ENCODE data around the gene SEC31B. TPM values are rescaled to one million over a fixed set of nuclear protein-coding genes. Genes with fewer than 3 reads are reported as not detected.

The SEC31B gene
- total RNA-seq, 2 experiments from 2014 or later: 58.3 to 59.3 TPM

GRCh38 chr10:100508266-100508665 is 11.4 kb downstream of the SEC31B start:
- CTCF ChIA-PET: interaction anchor here (0.8 to 6.5 kb wide), 30 partner anchors 8 to 216 kb away, joined by 3 to 92 read pairs (median 5); partner anchors contain the start of gene SEC31B
- Mint-ChIP-seq H3K27me3 (ENCODE audit: low read depth) (no peaks in the 10 kb centered on the region), H3K4me1 (ENCODE audit: low read depth) (peaks cover 70% of the 10 kb centered on the region), H3K27ac (peak overlapping the region; percentile 89), H3K9me3 (no peaks in the 10 kb centered on the region), H3K4me3 (peak overlapping the region; percentile 50), H3K36me3 (ENCODE audit: low read depth) (peaks cover 50% of the 10 kb centered on the region)
- intact Hi-C loops (cut with micrococcal nuclease): loop anchor here (1.0 to 5.0 kb wide), 9 partner anchors 10 to 661 kb away; partner anchors contain the start of gene BLOC1S2
- no peak for DNase-seq

- H3K36me3 Mint-ChIP-seq (ENCODE audit: low read depth): peaks cover 41% of the 10 kb centered on the region
- H3K27me3 Mint-ChIP-seq (ENCODE audit: low read depth): no peaks in the 10 kb centered on the region
- H3K4me3 Mint-ChIP-seq: peak overlapping the region; percentile 50
- intact Hi-C loops (cut with micrococcal nuclease): loop anchor here (5.0 kb wide), 2 partner anchors 360 to 660 kb away; no protein-coding TSS in a partner anchor
- H3K9me3 Mint-ChIP-seq: no peaks in the 10 kb centered on the region
- H3K27ac Mint-ChIP-seq: peak overlapping the region; percentile 89
- peaks cover 68% of the 10 kb centered on the region for H3K4me1 Mint-ChIP-seq (ENCODE audit: low read depth)
- DNase-seq: peak; percentile 41
- CTCF ChIA-PET: interaction anchor here (0.6 to 6.5 kb wide), 10 partner anchors 13 to 215 kb away, joined by 3 to 92 read pairs (median 9); partner anchors contain the start of gene SEC31B
These were observed 12.3 kb downstream of the SEC31B start for GRCh38 chr10:100507357-100507732.

- peak overlapping the region; percentile 51 for H3K4me3 Mint-ChIP-seq
- H3K9me3 Mint-ChIP-seq: no peaks in the 10 kb centered on the region
- H3K27me3 Mint-ChIP-seq (ENCODE audit: low read depth): no peaks in the 10 kb centered on the region
- DNase-seq: peak; percentile 53
- H3K4me1 Mint-ChIP-seq (ENCODE audit: low read depth): peaks cover 62% of the 10 kb centered on the region
- H3K36me3 Mint-ChIP-seq (ENCODE audit: low read depth): peaks cover 42% of the 10 kb centered on the region
- H3K27ac Mint-ChIP-seq: peak overlapping the region; percentile 89
- intact Hi-C loops (cut with micrococcal nuclease): loop anchor here (5.0 kb wide), 2 partner anchors 359 to 659 kb away; no protein-coding TSS in a partner anchor
- CTCF ChIA-PET: interaction anchor here (0.6 to 6.5 kb wide), 10 partner anchors 14 to 215 kb away, joined by 3 to 92 read pairs (median 9); partner anchors contain the start of gene SEC31B
These were observed 12.9 kb downstream of the SEC31B start for GRCh38 chr10:100506596-100507356.

- no peak for DNase-seq
- peaks cover 47% of the 10 kb centered on the region for H3K4me1 Mint-ChIP-seq (ENCODE audit: low read depth)
- H3K36me3 Mint-ChIP-seq (ENCODE audit: low read depth): peaks cover 49% of the 10 kb centered on the region
- intact Hi-C loops (cut with micrococcal nuclease): loop anchor here (5.0 kb wide), 2 partner anchors 358 to 658 kb away; no protein-coding TSS in a partner anchor
- H3K4me3 Mint-ChIP-seq: no peak overlapping the region
- H3K27me3 Mint-ChIP-seq (ENCODE audit: low read depth): no peaks in the 10 kb centered on the region
- CTCF ChIA-PET: interaction anchor here (0.6 to 2.2 kb wide), 5 partner anchors 11 to 75 kb away, joined by 3 to 9 read pairs (median 4); no protein-coding TSS in a partner anchor
- H3K27ac Mint-ChIP-seq: no peak overlapping the region
- H3K9me3 Mint-ChIP-seq: no peaks in the 10 kb centered on the region
These were observed 14.5 kb downstream of the SEC31B start for GRCh38 chr10:100505164-100505563.

GRCh38 chr10:100504096-100504495 is 15.6 kb downstream of the SEC31B start:
- H3K27me3 Mint-ChIP-seq (ENCODE audit: low read depth): no peaks in the 10 kb centered on the region
- CTCF ChIA-PET: interaction anchor here (0.7 to 2.2 kb wide), 5 partner anchors 14 to 168 kb away, joined by 3 to 9 read pairs (median 4); no protein-coding TSS in a partner anchor
- peaks cover 51% of the 10 kb centered on the region for H3K36me3 Mint-ChIP-seq (ENCODE audit: low read depth)
- H3K4me3 Mint-ChIP-seq: no peak overlapping the region
- intact Hi-C loops (cut with micrococcal nuclease): no loop called here
- H3K4me1 Mint-ChIP-seq (ENCODE audit: low read depth): peaks cover 38% of the 10 kb centered on the region
- no peak for DNase-seq
- H3K9me3 Mint-ChIP-seq: no peaks in the 10 kb centered on the region
- H3K27ac Mint-ChIP-seq: no peak overlapping the region

GRCh38 chr10:100502926-100503494 is 16.7 kb downstream of the SEC31B start:
- Mint-ChIP-seq H3K4me3 (no peak overlapping the region), H3K27ac (no peak overlapping the region), H3K27me3 (ENCODE audit: low read depth) (no peaks in the 10 kb centered on the region), H3K9me3 (no peaks in the 10 kb centered on the region), H3K4me1 (ENCODE audit: low read depth) (peaks cover 27% of the 10 kb centered on the region), H3K36me3 (ENCODE audit: low read depth) (peaks cover 50% of the 10 kb centered on the region)
- CTCF ChIA-PET: no interaction called here
- no peak for DNase-seq
- intact Hi-C loops (cut with micrococcal nuclease): no loop called here

- H3K36me3 Mint-ChIP-seq (ENCODE audit: low read depth): peaks cover 43% of the 10 kb centered on the region
- CTCF ChIA-PET: interaction anchor here (1.1 to 3.7 kb wide), 4 partner anchors 10 to 19 kb away, joined by 3 to 19 read pairs (median 11); no protein-coding TSS in a partner anchor
- no peak for DNase-seq
- no peak overlapping the region for H3K27ac Mint-ChIP-seq
- intact Hi-C loops (cut with micrococcal nuclease): no loop called here
- no peaks in the 10 kb centered on the region for H3K27me3 Mint-ChIP-seq (ENCODE audit: low read depth)
- no peaks in the 10 kb centered on the region for H3K9me3 Mint-ChIP-seq
- H3K4me1 Mint-ChIP-seq (ENCODE audit: low read depth): peaks cover 11% of the 10 kb centered on the region
- H3K4me3 Mint-ChIP-seq: no peak overlapping the region
These were observed 18.2 kb downstream of the SEC31B start for GRCh38 chr10:100501423-100501822.

GRCh38 chr10:100498059-100498458 is 21.6 kb downstream of the SEC31B start:
- Mint-ChIP-seq H3K9me3 (no peaks in the 10 kb centered on the region), H3K4me3 (no peak overlapping the region), H3K27ac (no peak overlapping the region), H3K4me1 (ENCODE audit: low read depth) (no peaks in the 10 kb centered on the region), H3K27me3 (ENCODE audit: low read depth) (no peaks in the 10 kb centered on the region), H3K36me3 (ENCODE audit: low read depth) (peaks cover 49% of the 10 kb centered on the region)
- CTCF ChIA-PET: interaction anchor here (0.6 to 3.7 kb wide), 5 partner anchors 15 to 159 kb away, joined by 3 to 19 read pairs (median 4); partner anchors contain the start of gene SEC31B
- intact Hi-C loops (cut with micrococcal nuclease): no loop called here
- no peak for DNase-seq

GRCh38 chr10:100496567-100496966 is 23.1 kb downstream of the SEC31B start:
- Mint-ChIP-seq H3K27ac (no peak overlapping the region), H3K27me3 (ENCODE audit: low read depth) (no peaks in the 10 kb centered on the region), H3K4me1 (ENCODE audit: low read depth) (no peaks in the 10 kb centered on the region), H3K36me3 (ENCODE audit: low read depth) (peaks cover 50% of the 10 kb centered on the region), H3K9me3 (no peaks in the 10 kb centered on the region), H3K4me3 (no peak overlapping the region)
- DNase-seq: no peak
- CTCF ChIA-PET: interaction anchor here (0.9 to 3.2 kb wide), 5 partner anchors 9 to 39 kb away, joined by 3 to 25 read pairs (median 5); partner anchors contain the start of gene HIF1AN
- intact Hi-C loops (cut with micrococcal nuclease): no loop called here

GRCh38 chr10:100490531-100490930 is 29.1 kb downstream of the SEC31B start:
- CTCF ChIA-PET: interaction anchor here (0.6 kb wide), 1 partner anchor 30 kb away, joined by 3 read pairs; no protein-coding TSS in a partner anchor
- H3K27me3 Mint-ChIP-seq (ENCODE audit: low read depth): no peaks in the 10 kb centered on the region
- no peaks in the 10 kb centered on the region for H3K9me3 Mint-ChIP-seq
- H3K4me3 Mint-ChIP-seq: no peak overlapping the region
- no peak for DNase-seq
- no peaks in the 10 kb centered on the region for H3K4me1 Mint-ChIP-seq (ENCODE audit: low read depth)
- intact Hi-C loops (cut with micrococcal nuclease): no loop called here
- H3K27ac Mint-ChIP-seq: no peak overlapping the region
- H3K36me3 Mint-ChIP-seq (ENCODE audit: low read depth): peaks cover 41% of the 10 kb centered on the region

GRCh38 chr10:100489396-100489795 is 30.3 kb downstream of the SEC31B start:
- H3K36me3 Mint-ChIP-seq (ENCODE audit: low read depth): peaks cover 37% of the 10 kb centered on the region
- H3K27ac Mint-ChIP-seq: no peak overlapping the region
- H3K9me3 Mint-ChIP-seq: no peaks in the 10 kb centered on the region
- H3K4me1 Mint-ChIP-seq (ENCODE audit: low read depth): no peaks in the 10 kb centered on the region
- intact Hi-C loops (cut with micrococcal nuclease): no loop called here
- CTCF ChIA-PET: interaction anchor here (1.2 to 10.3 kb wide), 2 partner anchors 27 to 152 kb away, joined by 3 to 101 read pairs; no protein-coding TSS in a partner anchor
- no peak overlapping the region for H3K4me3 Mint-ChIP-seq
- DNase-seq: no peak
- H3K27me3 Mint-ChIP-seq (ENCODE audit: low read depth): no peaks in the 10 kb centered on the region

GRCh38 chr10:100487529-100487928 is 32.1 kb downstream of the SEC31B start:
- Mint-ChIP-seq H3K4me3 (no peak overlapping the region), H3K36me3 (ENCODE audit: low read depth) (peaks cover 25% of the 10 kb centered on the region), H3K9me3 (no peaks in the 10 kb centered on the region), H3K4me1 (ENCODE audit: low read depth) (no peaks in the 10 kb centered on the region), H3K27ac (no peak overlapping the region), H3K27me3 (ENCODE audit: low read depth) (no peaks in the 10 kb centered on the region)
- DNase-seq: no peak
- CTCF ChIA-PET: interaction anchor here (0.8 to 10.3 kb wide), 3 partner anchors 9 to 149 kb away, joined by 3 to 101 read pairs (median 9); no protein-coding TSS in a partner anchor
- intact Hi-C loops (cut with micrococcal nuclease): no loop called here
